Smooth muscle cell (in vitro differentiated cells): ENCODE results near the gene GRID1. TPM values are rescaled to one million over a fixed set of nuclear protein-coding genes. Genes with fewer than 3 reads are reported as not detected.

Experiments used
- DNase-seq: peaks from one replicate; lab custom pipeline; 2025; ENCODE audit not compliant: unreplicated experiment; lab: John Stamatoyannopoulos, UW
- H2AFZ ChIP-seq: fragments of 200-600 bp; sonication (generic); 2 replicates; pipeline ENCODE4 v1.6.0; 2016; ENCODE audit warnings: antibody characterized with exemption, low read depth, mild to moderate bottlenecking
- H3F3A ChIP-seq: fragments of 200-600 bp; sonication (generic); 2 replicates; pipeline ENCODE4 v1.6.0; 2017; ENCODE audit warnings: antibody characterized with exemption, low read depth
- H3K27ac ChIP-seq: fragments of 200-600 bp; sonication (generic); 2 replicates; pipeline ENCODE4 v1.5.1; 2016; ENCODE audit warnings: low read depth, mild to moderate bottlenecking
- H3K27me3 ChIP-seq: fragments of 200-600 bp; sonication (generic); 2 replicates; pipeline ENCODE4 v1.6.1; 2016; ENCODE audit warnings: low read depth, mild to moderate bottlenecking
- H3K36me3 ChIP-seq: fragments of 200-600 bp; sonication (generic); 2 replicates; pipeline ENCODE4 v1.5.1; 2016; ENCODE audit warnings: low read depth
- H3K4me1 ChIP-seq: fragments of 200-600 bp; sonication (generic); 2 replicates; pipeline ENCODE4 v1.5.1; 2016; ENCODE audit warnings: low read depth
- H3K4me2 ChIP-seq: fragments of 200-600 bp; sonication (generic); 2 replicates; pipeline ENCODE4 v1.6.0; 2016; ENCODE audit warnings: mild to moderate bottlenecking
- H3K4me3 ChIP-seq: fragments of 200-600 bp; sonication (generic); 2 replicates; pipeline ENCODE4 v1.5.1; 2016; ENCODE audit warnings: mild to moderate bottlenecking
- H3K79me2 ChIP-seq: fragments of 200-600 bp; sonication (generic); 2 replicates; pipeline ENCODE4 v1.6.0; 2016; ENCODE audit warnings: low read depth, mild to moderate bottlenecking
- H3K9ac ChIP-seq: fragments of 200-600 bp; sonication (generic); 2 replicates; pipeline ENCODE4 v1.6.0; 2016; ENCODE audit warnings: low read depth
- H3K9me3 ChIP-seq: fragments of 200-600 bp; sonication (generic); replicated peaks from 2 replicates; pipeline ENCODE4 v1.5.1; 2016; ENCODE audit warnings: low read depth
- H4K20me1 ChIP-seq: fragments of 200-600 bp; sonication (generic); 2 replicates; pipeline ENCODE4 v1.6.0; 2016; ENCODE audit warnings: low read depth
- CTCF ChIP-seq: fragments of 200-600 bp; sonication (generic); IDR thresholded peaks from 2 replicates; pipeline ENCODE4 v1.5.1; 2017; ENCODE audit warnings: borderline replicate concordance, mild to moderate bottlenecking, antibody characterized with exemption; ENCODE audit not compliant: insufficient read depth, poor library complexity, severe bottlenecking
- WGBS: methylation state at CpG from one replicate; pipeline ENCODE4 v1.1.7; 2016; ENCODE audit warnings: low lambda C conversion rate; 5-methylcytosine and 5-hydroxymethylcytosine counted together
- polyA plus RNA-seq: library from polyadenylated mRNA; unstranded; fragments of >200 nt; fragmentation: Nextera tagmentation; extraction: Ambion mirVana; gene quantifications from 2 replicates; pipeline ENCODE4 v1.2.1, GENCODE V29; 2016
- total RNA-seq: library from RNA; depleted of rRNA; stranded (reverse); fragments of >200 nt; gene quantifications from 2 replicates; pipeline ENCODE4 v1.2.3, GENCODE V29; 2014

GRID1 gene
- total and polyA plus RNA-seq, 2 experiments from 2014 or later, result 4.4 to 7.4 TPM

- no peak for TF ChIP-seq CTCF
- Histone ChIP-seq H2AFZ (no peak overlapping the region), H3K4me3 (no peak overlapping the region), H3K36me3 (no peaks in the 10 kb centered on the region), H3K27ac (no peak overlapping the region), H3K4me1 (no peaks in the 10 kb centered on the region), H3K9ac (no peak overlapping the region), H4K20me1 (no peaks in the 10 kb centered on the region), H3F3A (no peaks in the 10 kb centered on the region), H3K4me2 (no peak overlapping the region), H3K27me3 (no peaks in the 10 kb centered on the region), H3K9me3 (no peaks in the 10 kb centered on the region), H3K79me2 (no peaks in the 10 kb centered on the region)
- no peak for DNase-seq
- 96% methylated on average over 4 of the region's 4 CpGs for WGBS
Measured at GRCh38 chr10:85615556-85615955, 751.0 kb downstream of the GRID1 start.

- no peak overlapping the region for H2AFZ ChIP-seq
- H3K4me2 ChIP-seq, result no peak overlapping the region
- no peak for TF ChIP-seq CTCF
- H3K27ac ChIP-seq, result no peak overlapping the region
- H3K9ac ChIP-seq, result no peak overlapping the region
- no peaks in the 10 kb centered on the region for H3K36me3 ChIP-seq
- no peaks in the 10 kb centered on the region for H3F3A ChIP-seq
- H4K20me1 ChIP-seq, result no peaks in the 10 kb centered on the region
- no peak for DNase-seq
- H3K4me1 ChIP-seq, result no peaks in the 10 kb centered on the region
- H3K27me3 ChIP-seq, result no peaks in the 10 kb centered on the region
- H3K4me3 ChIP-seq, result no peak overlapping the region
- 63% methylated on average over 2 of the region's 2 CpGs for WGBS
- H3K9me3 ChIP-seq, result no peaks in the 10 kb centered on the region
- no peaks in the 10 kb centered on the region for H3K79me2 ChIP-seq
Measured at GRCh38 chr10:85614981-85615380, 751.6 kb downstream of the GRID1 start.

GRCh38 chr10:85614566-85614965, 752.0 kb downstream of the GRID1 start:
- TF ChIP-seq CTCF, result no peak
- Histone ChIP-seq H4K20me1 (no peaks in the 10 kb centered on the region), H3F3A (no peaks in the 10 kb centered on the region), H3K4me3 (no peak overlapping the region), H3K4me1 (no peaks in the 10 kb centered on the region), H2AFZ (no peak overlapping the region), H3K79me2 (no peaks in the 10 kb centered on the region), H3K27ac (no peak overlapping the region), H3K9ac (no peak overlapping the region), H3K4me2 (no peak overlapping the region), H3K9me3 (no peaks in the 10 kb centered on the region), H3K27me3 (no peaks in the 10 kb centered on the region), H3K36me3 (no peaks in the 10 kb centered on the region)
- 88% methylated on average over 2 of the region's 2 CpGs for WGBS
- no peak for DNase-seq

- Histone ChIP-seq H3K9ac (no peak overlapping the region), H2AFZ (no peak overlapping the region), H4K20me1 (no peaks in the 10 kb centered on the region), H3K79me2 (no peaks in the 10 kb centered on the region), H3K4me2 (no peak overlapping the region), H3K27me3 (no peaks in the 10 kb centered on the region), H3K4me1 (no peaks in the 10 kb centered on the region), H3F3A (no peaks in the 10 kb centered on the region), H3K27ac (no peak overlapping the region), H3K36me3 (no peaks in the 10 kb centered on the region), H3K4me3 (no peak overlapping the region), H3K9me3 (no peaks in the 10 kb centered on the region)
- WGBS, result 97% methylated on average over 9 of the region's 10 CpGs
- DNase-seq, result no peak
- TF ChIP-seq CTCF, result no peak
Measured at GRCh38 chr10:85613391-85613790, 753.2 kb downstream of the GRID1 start.
